GM18519 (cell line): Measurements from ENCODE around the gene TMEM238L.

Experiments
- ATAC-seq: cut with Tn5 transposase; IDR thresholded peaks from one replicate; pipeline ENCODE4 v1.9.1; 2021; ENCODE audit warnings: mild to moderate bottlenecking, moderate library complexity; ENCODE audit not compliant: unreplicated experiment, low FRiP score

Gene TMEM238L

GRCh38 chr17:10806545-10807262 lies 2.8 kb upstream of the TMEM238L start:
- no peak for ATAC-seq

DNA sequence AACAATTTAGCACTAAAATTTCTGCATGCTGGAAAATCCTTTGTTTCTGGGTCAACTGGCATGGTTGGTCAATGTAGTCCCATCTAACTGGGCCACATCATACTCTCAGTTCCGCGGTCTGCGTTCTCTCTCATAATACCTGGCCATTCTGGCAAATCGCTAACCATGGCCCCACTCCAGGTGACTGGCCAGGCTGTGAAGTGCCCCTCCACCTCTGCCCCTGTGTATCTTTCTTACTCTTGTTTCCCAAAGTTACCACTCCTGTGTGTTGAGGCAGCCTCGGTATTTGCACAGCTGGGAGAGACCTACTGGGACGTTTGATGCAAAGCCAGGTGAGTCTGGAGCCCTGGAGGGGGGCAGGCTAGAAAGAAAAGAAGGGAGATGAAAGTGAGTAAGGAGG lies 2.0 kb upstream of the TMEM238L start:
- no peak for ATAC-seq

- ATAC-seq, result no peak
Measured at GRCh38 chr17:10804546-10804945, 647 bp upstream of the TMEM238L start.

- no peak for ATAC-seq
Measured at GRCh38 chr17:10803350-10803749, 549 bp downstream of the TMEM238L start.

DNA sequence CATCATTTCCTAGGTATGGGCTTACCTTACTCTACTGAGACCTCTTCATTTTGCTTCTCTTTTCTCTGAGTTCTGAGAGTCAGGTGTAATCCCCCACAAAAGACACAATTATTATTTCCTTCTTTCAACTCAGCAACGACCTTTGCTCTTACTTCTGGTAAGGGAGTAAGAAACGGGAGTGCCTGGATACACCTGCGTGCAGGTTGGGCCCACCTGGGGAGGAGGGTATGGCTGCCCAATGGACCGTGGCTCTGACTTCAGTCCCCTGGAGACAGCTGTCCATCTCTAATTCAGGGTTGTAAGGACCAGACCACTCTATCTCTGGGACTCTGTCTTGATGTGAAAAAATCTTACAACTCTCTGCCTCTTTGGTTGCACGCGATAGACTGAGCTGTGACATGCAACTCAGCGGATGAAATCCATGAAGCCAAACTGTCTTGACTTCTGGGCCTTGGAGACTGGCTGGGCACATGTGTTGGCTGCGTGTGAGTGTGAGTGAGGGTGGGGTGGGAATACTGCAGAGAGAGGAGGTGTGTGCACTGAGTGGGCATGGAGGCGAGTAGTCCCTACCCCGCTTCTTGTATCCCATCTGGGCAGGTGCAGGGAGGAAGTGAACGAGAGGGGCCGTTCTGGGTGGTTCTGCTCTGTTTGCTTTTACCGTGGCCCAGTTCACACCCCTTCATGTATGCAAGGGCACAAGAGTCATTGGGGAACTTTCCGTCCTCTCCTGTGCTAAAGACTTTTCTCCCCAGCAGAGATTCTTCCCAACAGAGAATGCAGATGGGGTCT lies 1.2 kb downstream of the TMEM238L start:
- no peak for ATAC-seq

GRCh38 chr17:10799407-10799806 lies 4.5 kb downstream of the TMEM238L start:
- no peak for ATAC-seq

DNA sequence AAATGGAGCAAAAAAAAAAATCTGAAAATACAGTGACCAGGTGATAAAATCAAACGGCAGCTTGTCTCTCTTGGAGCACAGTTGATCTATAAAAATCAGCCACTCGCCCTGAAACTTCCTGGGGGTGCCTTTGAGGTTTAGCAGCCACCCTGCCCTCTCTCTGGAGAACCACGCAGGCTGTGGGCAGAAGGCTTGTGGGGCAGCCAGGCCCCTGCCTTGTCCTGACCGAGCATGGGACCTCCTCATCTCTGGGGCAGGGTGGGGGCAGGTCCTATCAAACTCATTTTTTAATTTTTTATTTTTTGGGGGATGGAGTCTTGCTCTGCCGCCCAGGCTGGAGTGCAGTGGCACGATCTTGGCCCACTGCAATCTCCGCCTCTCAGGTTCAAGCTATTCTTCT lies 5.0 kb downstream of the TMEM238L start:
- no peak for ATAC-seq

DNA sequence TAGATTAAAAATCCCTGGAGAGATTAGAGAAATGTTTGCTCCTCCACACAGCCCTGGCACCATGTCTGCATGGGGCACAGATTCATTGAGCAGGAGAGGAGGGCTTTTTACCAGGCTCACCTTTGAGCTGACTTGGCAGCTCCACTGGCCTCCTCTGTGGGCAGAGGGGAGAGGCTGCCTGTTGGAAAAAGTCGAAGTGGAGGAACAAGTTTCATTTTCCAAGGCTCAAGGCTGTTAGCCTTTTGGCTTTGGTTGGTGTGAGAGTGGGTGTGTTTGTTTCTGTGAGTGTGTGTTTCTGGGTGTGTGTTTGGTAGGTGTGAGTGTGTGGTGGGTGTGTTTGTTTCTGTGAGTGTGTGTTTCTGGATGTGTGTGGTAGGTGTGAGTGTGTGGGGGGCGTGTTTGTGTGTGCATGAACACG lies 5.6 kb downstream of the TMEM238L start:
- no peak for ATAC-seq

DNA sequence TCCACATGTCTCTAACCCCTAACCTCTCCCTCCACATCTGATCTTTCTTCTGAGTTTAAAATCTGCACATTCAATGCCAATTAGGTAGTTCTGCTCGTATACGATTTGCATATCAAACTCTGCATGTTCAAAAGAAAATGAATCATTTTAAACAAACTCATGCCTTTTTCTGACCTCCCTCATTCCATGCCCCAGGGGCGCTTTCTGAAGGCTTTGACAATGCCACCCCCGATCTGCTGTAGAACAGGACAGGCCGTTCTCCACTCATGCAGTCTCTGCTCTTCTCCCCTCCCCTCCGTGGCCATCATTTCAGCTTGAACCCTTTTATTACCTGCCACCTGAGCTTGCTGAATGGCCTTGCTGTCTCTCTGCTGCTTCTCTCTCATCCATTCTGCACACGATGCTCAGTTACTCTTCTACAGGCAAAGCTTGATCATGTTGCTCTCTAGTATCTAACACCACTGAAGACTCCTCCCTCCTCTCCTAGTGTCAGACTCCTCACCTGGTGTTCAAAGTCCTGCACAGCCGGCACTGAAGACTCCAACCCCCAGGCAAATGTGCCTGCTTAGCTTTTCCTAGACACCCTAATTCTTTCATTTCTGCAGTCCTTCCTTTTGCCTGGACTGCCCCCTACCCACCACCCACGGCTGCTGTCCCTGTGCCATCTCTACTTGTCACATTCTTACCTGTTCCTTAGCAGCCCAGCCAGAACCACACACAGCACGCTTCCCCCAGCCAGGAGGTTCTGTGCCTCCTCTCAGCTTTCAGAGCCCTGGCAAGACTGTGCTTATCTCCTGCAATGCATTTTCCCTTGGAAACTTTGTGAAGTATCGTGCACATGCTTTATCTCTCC lies 6.2 kb downstream of the TMEM238L start:
- ATAC-seq, result no peak

- ATAC-seq, result no peak
Measured at GRCh38 chr17:10793816-10794215, 10.1 kb downstream of the TMEM238L start.

- no peak for ATAC-seq
Measured at GRCh38 chr17:10793256-10793655, 10.6 kb downstream of the TMEM238L start.

GRCh38 chr17:10792151-10792550 lies 11.7 kb downstream of the TMEM238L start:
- ATAC-seq, result no peak

GRCh38 chr17:10790491-10791401 lies 13.2 kb downstream of the TMEM238L start:
- no peak for ATAC-seq

DNA sequence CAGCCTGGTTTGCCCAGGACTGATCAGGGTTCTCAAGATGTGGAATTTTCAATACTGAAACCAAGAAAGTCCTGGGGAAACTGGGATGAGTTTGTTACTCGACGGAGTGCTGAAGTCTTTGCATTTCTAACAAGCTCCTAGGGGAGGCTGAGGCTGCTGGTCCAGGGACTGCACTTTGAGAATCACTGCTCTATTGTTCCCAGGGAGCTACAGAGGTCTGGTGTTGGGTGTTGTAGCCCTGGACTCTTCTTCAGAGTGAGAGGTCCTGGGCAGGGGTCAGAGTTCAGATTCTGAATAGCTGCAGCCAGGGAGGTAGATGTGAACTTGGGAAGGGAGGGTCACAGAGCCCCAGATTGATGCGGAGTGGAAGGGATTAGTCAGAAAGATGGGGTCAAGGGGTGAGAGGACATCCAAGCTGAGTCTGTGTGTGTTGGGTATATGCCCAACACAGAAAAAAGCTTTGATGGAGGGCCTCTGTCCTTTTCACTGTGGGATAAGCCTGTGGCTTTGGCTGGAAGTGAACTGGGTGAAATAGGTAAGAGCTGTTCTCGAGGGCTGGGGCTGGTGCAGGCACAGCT lies 14.1 kb downstream of the TMEM238L start:
- no peak for ATAC-seq

GRCh38 chr17:10787306-10788045 lies 16.4 kb downstream of the TMEM238L start:
- no peak for ATAC-seq

- ATAC-seq, result no peak
Measured at GRCh38 chr17:10785295-10785694, 18.6 kb downstream of the TMEM238L start.

DNA sequence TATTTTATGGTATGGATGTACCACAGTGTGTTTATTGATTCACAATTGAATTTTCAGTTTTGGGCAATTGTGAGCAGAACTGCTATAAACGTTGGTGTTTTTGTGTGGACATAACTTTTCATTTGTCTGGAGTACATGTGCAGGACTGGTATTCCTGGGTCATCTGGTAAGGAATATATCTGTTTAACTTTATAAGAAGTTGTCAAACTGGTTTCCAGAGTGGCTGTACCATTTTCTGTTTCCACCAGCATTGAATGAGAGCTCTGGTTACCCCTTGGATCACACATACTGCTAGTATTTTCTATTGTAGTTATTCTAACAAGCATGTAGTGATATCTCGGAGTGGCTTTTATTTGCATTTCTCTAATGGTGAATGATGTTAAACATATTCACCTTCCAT lies 24.3 kb downstream of the TMEM238L start:
- ATAC-seq, result no peak

DNA sequence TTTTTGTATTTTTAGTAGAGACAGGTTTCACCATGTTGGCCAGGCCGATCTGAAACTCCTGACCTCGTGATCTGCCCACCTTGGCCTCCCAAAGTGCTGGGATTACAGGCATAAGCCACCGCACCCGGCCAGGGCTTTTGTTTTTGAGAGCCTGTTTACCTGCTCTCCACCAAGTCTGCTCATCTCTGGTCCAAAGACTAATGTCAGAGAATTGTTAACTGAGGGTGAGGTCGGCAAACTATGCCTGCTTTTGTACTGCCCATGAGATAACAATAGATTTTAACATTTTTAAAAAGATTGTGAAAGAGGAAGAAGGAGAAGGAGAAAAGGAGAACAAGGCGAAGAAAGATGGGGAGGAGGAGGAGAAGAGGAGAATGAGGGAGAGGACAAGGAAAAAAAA lies 26.0 kb downstream of the TMEM238L start:
- ATAC-seq, result no peak
